HG02938 (cell line): ENCODE results near the gene UBQLN4.
"Not testable (repeated sequence)": the region's sequence is repeated elsewhere in the genome, so short reads cannot be mapped to it uniquely, and the experiment has no call there.

Experiments used
- ATAC-seq: cut with Tn5 transposase; IDR thresholded peaks from one replicate; pipeline ENCODE4 v1.9.1; 2021; ENCODE audit warnings: mild to moderate bottlenecking, moderate library complexity; ENCODE audit not compliant: unreplicated experiment

The UBQLN4 gene

GRCh38 chr1:156062189-156062588 is 8.6 kb upstream of the UBQLN4 start:
- no peak for ATAC-seq

GRCh38 chr1:156060937-156061636 is 7.5 kb upstream of the UBQLN4 start, which contains the start of gene RAB25:
Gene RAB25 (plus strand): TSS chr1:156061160. CDS start chr1:156061401, 241 bp downstream.
- ATAC-seq = no peak

GRCh38 chr1:156056326-156056849 is 2.8 kb upstream of the UBQLN4 start:
- ATAC-seq = no peak

- ATAC-seq = no peak
Observed at GRCh38 chr1:156055281-156056048, 1.9 kb upstream of the UBQLN4 start.

- peak; percentile 75 for ATAC-seq
Observed at GRCh38 chr1:156054500-156055280, 1.1 kb upstream of the UBQLN4 start, which contains the start of gene LAMTOR2. Gene LAMTOR2 (plus strand): TSS chr1:156054782. CDS start chr1:156054890, 108 bp downstream.

GRCh38 chr1:156052862-156053767 is 483 bp downstream of the UBQLN4 start:
- ATAC-seq = no peak

GRCh38 chr1:156051011-156051725 is 2.4 kb downstream of the UBQLN4 start:
- ATAC-seq = no peak

- no peak for ATAC-seq
Observed at GRCh38 chr1:156050376-156050775, 3.2 kb downstream of the UBQLN4 start.

- no peak for ATAC-seq
Observed at GRCh38 chr1:156048663-156049258, 4.8 kb downstream of the UBQLN4 start.

GRCh38 chr1:156045076-156045475 is 8.5 kb downstream of the UBQLN4 start:
- no peak for ATAC-seq

- no peak for ATAC-seq
Observed at GRCh38 chr1:156042828-156043227, 10.8 kb downstream of the UBQLN4 start.

GRCh38 chr1:156034991-156035390 is 18.6 kb downstream of the UBQLN4 start:
- not testable (repeated sequence) for ATAC-seq

- ATAC-seq = no peak
Observed at GRCh38 chr1:156033011-156033410, 20.6 kb downstream of the UBQLN4 start.

- no peak for ATAC-seq
Observed at GRCh38 chr1:156026588-156026987, 27.0 kb downstream of the UBQLN4 start.

GRCh38 chr1:156025876-156026275 is 27.7 kb downstream of the UBQLN4 start:
- ATAC-seq = no peak

GRCh38 chr1:156024801-156025200 is 28.8 kb downstream of the UBQLN4 start:
- ATAC-seq = no peak

GRCh38 chr1:156021954-156022353 is 31.6 kb downstream of the UBQLN4 start:
- ATAC-seq = no peak

- ATAC-seq = no peak
Observed at GRCh38 chr1:156021093-156021428, 32.5 kb downstream of the UBQLN4 start.
